Parathyroid adenoma (tissue), 2 donors: ENCODE data around the gene GRIFIN.

Source experiments
- H2AFZ ChIP-seq: fragments of 300-600 bp; sonication (generic); one replicate; pipeline ENCODE4 v1.7.0; 2017; ENCODE audit warnings: antibody characterized with exemption, mild to moderate bottlenecking
- H3K27ac ChIP-seq: fragments of 300-600 bp; sonication (generic); one replicate; pipeline ENCODE4 v1.7.0; 2017
- H3K27me3 ChIP-seq: fragments of 300-600 bp; sonication (generic); one replicate; pipeline ENCODE4 v1.7.0; 2017; ENCODE audit warnings: low read length; ENCODE audit not compliant: control insufficient read depth, insufficient read depth
- H3K36me3 ChIP-seq: fragments of 300-600 bp; sonication (generic); one replicate; pipeline ENCODE4 v1.7.0; 2017; ENCODE audit warnings: low read length; ENCODE audit not compliant: control insufficient read depth, insufficient read depth
- H3K4me1 ChIP-seq: fragments of 300-600 bp; sonication (generic); one replicate; pipeline ENCODE4 v1.7.0; 2017; ENCODE audit warnings: control low read depth
- H3K4me2 ChIP-seq: fragments of 300-600 bp; sonication (generic); one replicate; pipeline ENCODE4 v1.7.0; 2017; ENCODE audit warnings: low read length
- H3K4me3 ChIP-seq: fragments of 300-600 bp; sonication (generic); one replicate; pipeline ENCODE4 v1.7.0; 2017; ENCODE audit warnings: low read depth, low read length
- H3K79me2 ChIP-seq: fragments of 300-600 bp; sonication (generic); one replicate; pipeline ENCODE4 v1.7.0; 2017; ENCODE audit warnings: control low read depth
- H3K9ac ChIP-seq: fragments of 300-600 bp; sonication (generic); one replicate; pipeline ENCODE4 v1.7.0; 2017; ENCODE audit warnings: mild to moderate bottlenecking
- H3K9me3 ChIP-seq: fragments of 300-600 bp; sonication (generic); one replicate; pipeline ENCODE4 v1.7.0; 2017; ENCODE audit warnings: low read length; ENCODE audit not compliant: control insufficient read depth
- TF ChIP-seq, protein P1 (sequence below): fragments of 300-600 bp; sonication (generic); IDR thresholded peaks from one replicate; pipeline ENCODE4 v1.7.0; 2017; ENCODE audit warnings: antibody characterized with exemption, mild to moderate bottlenecking
- donor health status: primary hyperparathyroidism.

GRIFIN gene

DNA sequence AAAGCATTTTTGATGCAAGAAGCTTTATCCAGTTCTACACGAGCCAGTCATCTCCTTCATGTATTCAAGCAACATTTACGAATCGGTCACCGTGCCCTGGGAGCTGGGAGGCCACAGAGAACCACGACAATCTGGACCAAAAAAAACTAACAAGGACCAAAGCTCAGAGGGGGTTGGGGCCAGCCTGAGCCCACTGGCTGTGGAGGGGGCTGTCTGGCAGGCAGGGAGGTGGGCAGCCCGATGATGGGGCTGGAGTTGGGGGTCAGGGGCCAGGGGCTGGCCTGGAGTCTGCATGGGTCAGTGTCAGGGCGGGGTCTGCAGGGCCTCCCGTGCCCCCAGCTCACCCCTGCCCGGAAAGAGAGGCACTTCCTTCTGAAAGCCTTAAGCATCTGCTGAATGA is 12.5 kb upstream of the GRIFIN start:
- H3K9ac ChIP-seq: no peak overlapping the region
- no peaks in the 10 kb centered on the region for H3K4me1 ChIP-seq
- no peaks in the 10 kb centered on the region for H3K27me3 ChIP-seq
- no peaks in the 10 kb centered on the region for H3K36me3 ChIP-seq
- no peak overlapping the region for H3K4me2 ChIP-seq
- TF ChIP-seq, protein P1, sequence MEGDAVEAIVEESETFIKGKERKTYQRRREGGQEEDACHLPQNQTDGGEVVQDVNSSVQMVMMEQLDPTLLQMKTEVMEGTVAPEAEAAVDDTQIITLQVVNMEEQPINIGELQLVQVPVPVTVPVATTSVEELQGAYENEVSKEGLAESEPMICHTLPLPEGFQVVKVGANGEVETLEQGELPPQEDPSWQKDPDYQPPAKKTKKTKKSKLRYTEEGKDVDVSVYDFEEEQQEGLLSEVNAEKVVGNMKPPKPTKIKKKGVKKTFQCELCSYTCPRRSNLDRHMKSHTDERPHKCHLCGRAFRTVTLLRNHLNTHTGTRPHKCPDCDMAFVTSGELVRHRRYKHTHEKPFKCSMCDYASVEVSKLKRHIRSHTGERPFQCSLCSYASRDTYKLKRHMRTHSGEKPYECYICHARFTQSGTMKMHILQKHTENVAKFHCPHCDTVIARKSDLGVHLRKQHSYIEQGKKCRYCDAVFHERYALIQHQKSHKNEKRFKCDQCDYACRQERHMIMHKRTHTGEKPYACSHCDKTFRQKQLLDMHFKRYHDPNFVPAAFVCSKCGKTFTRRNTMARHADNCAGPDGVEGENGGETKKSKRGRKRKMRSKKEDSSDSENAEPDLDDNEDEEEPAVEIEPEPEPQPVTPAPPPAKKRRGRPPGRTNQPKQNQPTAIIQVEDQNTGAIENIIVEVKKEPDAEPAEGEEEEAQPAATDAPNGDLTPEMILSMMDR: no peak
- H3K27ac ChIP-seq: no peak overlapping the region
- no peaks in the 10 kb centered on the region for H3K79me2 ChIP-seq
- H3K9me3 ChIP-seq: no peaks in the 10 kb centered on the region
- H3K4me3 ChIP-seq: no peak overlapping the region
- H2AFZ ChIP-seq: no peak overlapping the region

DNA sequence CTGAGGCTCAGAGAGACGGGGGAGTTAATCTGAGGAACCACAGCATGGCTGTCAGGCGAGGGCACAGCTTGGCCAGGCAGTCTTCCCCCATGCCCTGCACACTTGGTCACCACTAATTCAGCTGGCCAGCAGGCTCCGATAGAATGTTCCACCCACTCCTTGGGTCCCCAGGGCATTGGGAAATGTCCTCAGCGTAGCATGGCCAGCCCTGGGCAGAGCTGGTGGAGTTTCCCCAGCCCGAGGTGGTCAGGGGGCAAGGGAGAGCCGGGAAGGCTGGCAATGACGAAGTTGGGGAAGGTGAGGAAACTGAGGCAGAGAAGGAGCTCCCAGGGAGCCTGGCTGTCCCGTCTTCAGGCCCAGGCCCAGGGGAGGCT is 12.1 kb upstream of the GRIFIN start:
- TF ChIP-seq, protein P1: no peak
- Histone ChIP-seq H2AFZ (no peak overlapping the region), H3K4me1 (no peaks in the 10 kb centered on the region), H3K4me3 (no peak overlapping the region), H3K27ac (no peak overlapping the region), H3K4me2 (no peak overlapping the region), H3K36me3 (no peaks in the 10 kb centered on the region), H3K27me3 (no peaks in the 10 kb centered on the region), H3K9me3 (no peaks in the 10 kb centered on the region), H3K9ac (no peak overlapping the region), H3K79me2 (no peaks in the 10 kb centered on the region)

GRCh38 chr7:2487586-2488271 is 11.5 kb upstream of the GRIFIN start:
- Histone ChIP-seq H3K4me3 (no peak overlapping the region), H3K9ac (no peak overlapping the region), H3K9me3 (no peaks in the 10 kb centered on the region), H2AFZ (no peak overlapping the region), H3K27ac (no peak overlapping the region), H3K27me3 (no peaks in the 10 kb centered on the region), H3K4me2 (no peak overlapping the region), H3K4me1 (no peaks in the 10 kb centered on the region), H3K79me2 (no peaks in the 10 kb centered on the region), H3K36me3 (no peaks in the 10 kb centered on the region)
- TF ChIP-seq, protein P1: no peak

DNA sequence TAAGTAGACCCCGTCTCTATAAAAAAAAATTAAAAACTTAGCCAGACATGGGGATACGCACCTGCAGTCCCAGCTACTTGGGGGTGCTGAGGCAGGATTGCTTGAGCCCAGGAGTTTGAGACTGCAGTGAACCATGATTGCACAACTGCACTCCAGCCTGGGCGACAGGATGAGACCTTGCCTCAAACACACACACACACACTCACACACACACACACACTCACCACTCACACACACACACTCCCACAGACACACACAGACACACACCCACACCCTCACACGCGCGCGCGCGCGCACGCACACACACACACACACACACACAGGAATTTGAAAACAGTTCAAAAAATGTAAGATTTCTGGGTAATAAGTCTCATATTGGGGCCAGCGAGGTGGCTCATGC is 8.7 kb upstream of the GRIFIN start:
- Histone ChIP-seq H3K9ac (no peak overlapping the region), H3K27ac (no peak overlapping the region), H3K4me2 (no peak overlapping the region), H3K79me2 (no peaks in the 10 kb centered on the region), H3K4me3 (no peak overlapping the region), H3K9me3 (no peaks in the 10 kb centered on the region), H3K4me1 (no peaks in the 10 kb centered on the region), H2AFZ (no peak overlapping the region), H3K36me3 (no peaks in the 10 kb centered on the region), H3K27me3 (no peaks in the 10 kb centered on the region)
- TF ChIP-seq, protein P1: no peak

DNA sequence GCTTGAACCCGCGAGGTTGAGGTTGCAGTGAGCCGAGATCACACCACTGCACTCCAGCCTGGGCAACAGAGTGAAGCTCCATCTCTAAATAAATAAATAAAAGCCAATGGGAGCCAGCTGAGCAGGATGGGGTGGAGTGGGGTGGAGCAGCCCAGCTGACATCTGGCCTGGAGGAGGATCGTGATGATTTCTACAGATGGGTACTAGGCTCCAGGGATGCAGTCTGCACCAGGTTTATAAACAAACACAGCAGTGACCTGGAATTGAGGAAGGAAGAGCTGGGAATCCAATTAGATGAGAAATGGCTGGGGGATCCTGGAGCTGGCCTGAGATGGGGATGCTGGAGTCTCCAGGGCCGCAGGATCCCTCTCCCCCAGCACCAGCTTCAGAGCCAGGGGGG is 7.3 kb upstream of the GRIFIN start:
- H3K9me3 ChIP-seq: no peaks in the 10 kb centered on the region
- H3K79me2 ChIP-seq: no peaks in the 10 kb centered on the region
- no peak overlapping the region for H3K27ac ChIP-seq
- H3K4me3 ChIP-seq: no peak overlapping the region
- no peak overlapping the region for H3K4me2 ChIP-seq
- TF ChIP-seq, protein P1: no peak
- peaks cover under 1% of the 10 kb centered on the region for H3K27me3 ChIP-seq
- no peak overlapping the region for H3K9ac ChIP-seq
- no peaks in the 10 kb centered on the region for H3K4me1 ChIP-seq
- no peak overlapping the region for H2AFZ ChIP-seq
- H3K36me3 ChIP-seq: no peaks in the 10 kb centered on the region
